Activated CD8-positive, alpha-beta T cell treated with anti-CD3 and anti-CD28 coated beads for 36 hours (primary cell): Measurements from ENCODE around the gene VAV2. TPM values are rescaled to one million over a fixed set of nuclear protein-coding genes. Genes with fewer than 3 reads are reported as not detected.

Experiments
- ATAC-seq: fragments of 200-7000 bp; cut with Tn5 transposase; one replicate; pipeline ENCODE4 v1.10.0; 2021; ENCODE audit warnings: mild to moderate bottlenecking, moderate library complexity
- CTCF ChIA-PET: fragments of 350-600 bp; sonication (Branson Sonifier 250); formaldehyde crosslinking; loops from one replicate; lab custom pipeline; 2021; ENCODE audit warnings: antibody characterized with exemption; lab: Charles Lee
- POLR2A ChIA-PET: fragments of 350-600 bp; sonication (Branson Sonifier 250); formaldehyde crosslinking; loops from one replicate; lab custom pipeline; 2021; ENCODE audit warnings: antibody characterized with exemption; lab: Charles Lee
- DNase-seq: peaks from one replicate; pipeline ENCODE4 v3.0.0-alpha.2; 2020
- H3K27ac Mint-ChIP-seq: one replicate; pipeline ENCODE4 v1.8.0; 2021; ENCODE audit warnings: mild to moderate bottlenecking, mixed read lengths
- H3K27me3 Mint-ChIP-seq: one replicate; pipeline ENCODE4 v1.8.0; 2021; ENCODE audit warnings: mixed read lengths
- H3K36me3 Mint-ChIP-seq: one replicate; pipeline ENCODE4 v1.8.0; 2021; ENCODE audit warnings: low read depth, mixed read lengths
- H3K4me1 Mint-ChIP-seq: one replicate; pipeline ENCODE4 v1.8.0; 2021; ENCODE audit warnings: low read depth, mixed read lengths
- H3K4me3 Mint-ChIP-seq: one replicate; pipeline ENCODE4 v1.8.0; 2021; ENCODE audit warnings: mild to moderate bottlenecking, moderate library complexity, mixed read lengths
- H3K9me3 Mint-ChIP-seq: one replicate; pipeline ENCODE4 v1.8.0; 2021; ENCODE audit warnings: mixed read lengths
- intact Hi-C: fragments of 100-400 bp; cut with micrococcal nuclease; formaldehyde crosslinking; loops from one replicate; pipeline ENCODE4 v1.10.0; 2022
- total RNA-seq, 2 experiments: library from RNA; stranded (reverse); gene quantifications; one replicate each; pipeline ENCODE4 v1.2.3, GENCODE V29; 2021
- TF ChIP-seq, protein P1 (sequence below): fragments of 200-600 bp; IDR thresholded peaks from one replicate; pipeline ENCODE4 v1.8.0; 2022; ENCODE audit warnings: antibody characterized with exemption, mild to moderate bottlenecking

VAV2 gene
- total RNA-seq, 2 experiments from 2014 or later: 5.1 to 5.4 TPM

DNA sequence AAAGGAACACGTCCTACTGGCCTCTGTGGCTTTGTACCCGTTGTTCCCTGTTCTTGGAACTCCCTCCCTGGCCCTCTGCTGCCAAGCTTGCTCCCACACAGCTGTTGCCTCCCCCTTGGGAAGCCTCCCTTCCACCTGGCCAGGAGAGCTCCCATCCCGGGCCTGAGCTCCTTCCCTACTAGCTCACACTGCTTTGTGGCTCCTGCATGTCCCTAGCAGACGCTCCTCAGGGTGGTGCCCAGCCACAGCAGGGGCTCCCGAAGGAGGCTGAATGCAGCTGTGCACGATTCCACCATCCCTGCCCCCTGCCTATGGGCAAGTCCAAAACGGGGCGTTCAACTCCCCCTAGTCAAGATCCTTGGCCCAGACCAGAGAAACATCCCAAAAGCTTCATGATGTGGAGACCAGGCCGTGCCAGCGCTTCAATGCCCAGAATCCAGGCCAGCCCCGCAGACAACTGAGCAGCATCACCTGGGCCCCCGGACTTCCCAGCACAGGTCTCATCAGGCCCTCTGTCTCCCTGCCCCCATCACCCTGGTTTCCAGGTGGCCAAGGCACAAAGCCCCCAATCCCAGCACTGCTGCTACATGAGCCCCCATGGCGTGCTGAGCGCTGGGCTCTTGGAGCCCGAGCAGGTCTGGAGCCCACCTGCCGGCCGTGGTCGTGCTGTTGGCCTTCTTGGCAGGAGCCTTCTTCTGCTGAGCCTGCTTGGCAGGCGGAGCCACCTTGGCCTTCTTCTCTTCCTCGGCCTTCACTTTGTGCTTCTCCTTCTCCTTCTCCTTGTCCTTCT, 47.5 kb upstream of the VAV2 start:
- Mint-ChIP-seq H3K27ac (no peak overlapping the region), H3K36me3 (peaks cover 38% of the 10 kb centered on the region), H3K9me3 (peaks cover 9% of the 10 kb centered on the region), H3K27me3 (no peaks in the 10 kb centered on the region), H3K4me1 (no peaks in the 10 kb centered on the region), H3K4me3 (no peak overlapping the region)
- ATAC-seq: no peak
- TF ChIP-seq, protein P1, sequence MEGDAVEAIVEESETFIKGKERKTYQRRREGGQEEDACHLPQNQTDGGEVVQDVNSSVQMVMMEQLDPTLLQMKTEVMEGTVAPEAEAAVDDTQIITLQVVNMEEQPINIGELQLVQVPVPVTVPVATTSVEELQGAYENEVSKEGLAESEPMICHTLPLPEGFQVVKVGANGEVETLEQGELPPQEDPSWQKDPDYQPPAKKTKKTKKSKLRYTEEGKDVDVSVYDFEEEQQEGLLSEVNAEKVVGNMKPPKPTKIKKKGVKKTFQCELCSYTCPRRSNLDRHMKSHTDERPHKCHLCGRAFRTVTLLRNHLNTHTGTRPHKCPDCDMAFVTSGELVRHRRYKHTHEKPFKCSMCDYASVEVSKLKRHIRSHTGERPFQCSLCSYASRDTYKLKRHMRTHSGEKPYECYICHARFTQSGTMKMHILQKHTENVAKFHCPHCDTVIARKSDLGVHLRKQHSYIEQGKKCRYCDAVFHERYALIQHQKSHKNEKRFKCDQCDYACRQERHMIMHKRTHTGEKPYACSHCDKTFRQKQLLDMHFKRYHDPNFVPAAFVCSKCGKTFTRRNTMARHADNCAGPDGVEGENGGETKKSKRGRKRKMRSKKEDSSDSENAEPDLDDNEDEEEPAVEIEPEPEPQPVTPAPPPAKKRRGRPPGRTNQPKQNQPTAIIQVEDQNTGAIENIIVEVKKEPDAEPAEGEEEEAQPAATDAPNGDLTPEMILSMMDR: no peak
- DNase-seq: no peak
- intact Hi-C loops: no loop called here
- POLR2A ChIA-PET: no interaction called here
- CTCF ChIA-PET: interaction anchor here (0.6 kb wide), 1 partner anchor 12 kb away, joined by 3 read pairs; no protein-coding TSS in a partner anchor

DNA sequence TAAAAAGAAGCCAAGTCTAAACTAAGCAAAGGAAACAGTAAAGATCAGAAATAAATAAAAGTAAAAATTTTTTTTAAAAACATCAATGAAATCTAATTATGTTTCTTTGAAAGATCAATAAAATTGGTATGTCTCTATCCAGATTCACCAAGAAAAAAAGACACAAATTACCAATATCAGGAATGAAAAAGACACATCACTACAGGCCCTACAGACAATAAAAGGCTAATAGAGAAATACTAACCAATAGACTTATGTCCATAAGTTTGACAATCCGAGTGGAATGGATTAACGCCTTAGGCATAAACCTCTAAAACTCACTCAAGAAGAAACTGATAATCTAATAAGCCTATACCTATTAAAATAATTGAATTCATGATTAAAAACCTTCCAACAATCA, 45.5 kb upstream of the VAV2 start:
- ChIA-PET CTCF (no interaction called here), POLR2A (no interaction called here)
- no peaks in the 10 kb centered on the region for H3K4me1 Mint-ChIP-seq
- H3K36me3 Mint-ChIP-seq: peaks cover 46% of the 10 kb centered on the region
- no peaks in the 10 kb centered on the region for H3K27me3 Mint-ChIP-seq
- peaks cover 9% of the 10 kb centered on the region for H3K9me3 Mint-ChIP-seq
- no peak overlapping the region for H3K27ac Mint-ChIP-seq
- intact Hi-C loops: no loop called here
- DNase-seq (no peak), ATAC-seq (no peak)
- H3K4me3 Mint-ChIP-seq: no peak overlapping the region
- TF ChIP-seq, protein P1: no peak

DNA sequence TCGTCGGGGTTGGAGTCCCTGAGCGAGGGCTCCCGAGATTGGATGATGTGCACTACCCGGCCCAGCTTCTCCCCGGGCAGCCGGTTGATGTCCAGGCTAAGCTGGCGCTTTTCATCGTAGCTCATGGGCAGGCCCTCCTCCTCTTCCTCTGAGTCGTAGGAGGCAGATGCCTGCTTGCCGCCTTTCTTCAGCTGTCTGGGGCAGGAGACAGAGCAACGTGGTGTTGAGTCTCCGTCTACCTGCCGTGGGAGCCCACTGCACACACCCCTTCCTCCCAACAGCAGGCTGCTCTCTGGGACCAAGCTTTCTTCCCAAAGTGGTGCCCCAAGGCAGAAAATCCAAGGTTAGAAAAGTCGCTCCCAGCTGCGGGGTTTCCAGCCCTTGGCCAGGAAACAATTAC, 44.0 kb upstream of the VAV2 start:
- DNase-seq: no peak
- Mint-ChIP-seq H3K4me3 (no peak overlapping the region), H3K27me3 (no peaks in the 10 kb centered on the region), H3K36me3 (peaks cover 44% of the 10 kb centered on the region), H3K4me1 (no peaks in the 10 kb centered on the region), H3K9me3 (peaks cover 9% of the 10 kb centered on the region), H3K27ac (no peak overlapping the region)
- ATAC-seq: no peak
- POLR2A ChIA-PET: interaction anchor here (1.1 kb wide), 1 partner anchor 10 kb away, joined by 3 read pairs; no protein-coding TSS in a partner anchor
- intact Hi-C loops: no loop called here
- TF ChIP-seq, protein P1: no peak
- CTCF ChIA-PET: no interaction called here

DNA sequence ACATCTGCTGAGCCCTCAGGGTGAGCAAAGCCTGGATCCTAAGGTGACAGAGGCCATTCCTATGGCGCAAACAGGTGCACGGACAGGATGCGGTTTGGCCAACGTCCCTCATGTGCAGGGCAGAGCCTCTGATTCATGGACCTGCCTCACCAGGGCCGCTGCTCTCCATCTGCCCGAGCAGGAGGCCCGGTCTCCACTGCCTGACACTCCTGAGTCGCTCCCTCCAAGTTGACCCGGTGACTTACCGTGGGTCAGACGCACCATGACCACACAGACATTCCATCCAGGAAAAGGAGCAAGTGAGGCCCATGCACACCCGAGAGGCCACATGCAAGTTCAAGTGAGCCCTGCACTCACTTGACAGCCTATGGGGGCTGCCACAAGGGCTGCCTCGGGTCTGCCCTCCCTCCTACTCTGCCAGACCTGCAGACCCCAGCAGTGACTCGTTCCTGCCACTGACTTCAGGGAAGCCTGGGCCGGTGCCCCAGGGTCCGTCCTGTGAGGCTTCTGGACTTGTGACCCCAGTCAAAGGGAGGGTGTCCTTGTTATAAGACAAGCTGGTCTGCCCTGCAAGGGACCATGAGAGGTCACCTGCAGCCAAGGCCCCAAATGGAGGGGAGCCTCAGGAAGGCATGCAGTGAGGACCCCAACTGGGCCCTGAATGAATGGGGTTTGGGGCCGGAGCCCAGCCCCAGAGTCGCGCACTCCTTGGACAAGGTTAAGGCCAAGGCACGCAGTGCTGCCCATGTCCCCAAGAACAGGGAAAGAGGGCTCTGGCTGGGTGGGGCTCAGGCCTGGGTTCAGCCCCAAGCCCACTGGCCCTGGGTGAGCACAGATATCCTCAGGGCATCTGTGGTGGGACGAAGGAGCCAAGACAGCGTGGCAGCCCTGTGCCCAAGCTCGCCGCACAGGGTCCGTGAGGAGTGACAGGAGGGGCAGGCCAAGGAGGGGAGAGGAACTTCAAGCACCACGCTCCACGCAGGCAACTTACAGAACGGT, 43.2 kb upstream of the VAV2 start:
- DNase-seq (no peak), ATAC-seq (no peak)
- Mint-ChIP-seq H3K4me1 (no peaks in the 10 kb centered on the region), H3K4me3 (no peak overlapping the region), H3K36me3 (peaks cover 41% of the 10 kb centered on the region), H3K27ac (no peak overlapping the region), H3K27me3 (no peaks in the 10 kb centered on the region), H3K9me3 (peaks cover 9% of the 10 kb centered on the region)
- TF ChIP-seq, protein P1: no peak
- CTCF ChIA-PET: no interaction called here
- POLR2A ChIA-PET: interaction anchor here (0.6 to 1.1 kb wide), 2 partner anchors 9 to 30 kb away, joined by 3 read pairs; no protein-coding TSS in a partner anchor
- intact Hi-C loops: no loop called here
